Astrocyte (in vitro differentiated cells and primary cell): Measurements from ENCODE around the gene HNRNPK. TPM values are rescaled to one million over a fixed set of nuclear protein-coding genes. Genes with fewer than 3 reads are reported as not detected.

Experiments
- DNase-seq: peaks from one replicate; pipeline ENCODE4 v3.0.0-alpha.2; 2010; ENCODE audit warnings: low read depth
- FAIRE-seq: peaks from 2 replicates; lab custom pipeline; 2011; peaks lifted over from hg19 to GRCh38; lab: Jason Lieb, UNC
- H2AFZ ChIP-seq: 2 replicates; pipeline ENCODE4 v1.6.0; 2012; ENCODE audit warnings: low read depth, low read length, inconsistent platforms
- H3K27ac ChIP-seq: 2 replicates; pipeline ENCODE4 v1.5.1; 2011; ENCODE audit warnings: low read depth, low read length, inconsistent platforms
- H3K27me3 ChIP-seq: 2 replicates; pipeline ENCODE4 v1.6.0; 2011; ENCODE audit warnings: low read length, inconsistent platforms; ENCODE audit not compliant: insufficient read depth
- H3K36me3 ChIP-seq: 2 replicates; pipeline ENCODE4 v1.5.1; 2011; ENCODE audit warnings: low read length, inconsistent platforms; ENCODE audit not compliant: insufficient read depth
- H3K4me1 ChIP-seq: 2 replicates; pipeline ENCODE4 v1.5.1; 2011; ENCODE audit warnings: low read length, inconsistent platforms; ENCODE audit not compliant: insufficient read depth
- H3K4me2 ChIP-seq: 2 replicates; pipeline ENCODE4 v1.6.0; 2012; ENCODE audit warnings: low read length, inconsistent platforms
- H3K4me3 ChIP-seq: 2 replicates; pipeline ENCODE4 v1.5.1; 2011; ENCODE audit warnings: low read depth, mild to moderate bottlenecking, low read length, inconsistent platforms; ENCODE audit not compliant: insufficient read depth
- H3K79me2 ChIP-seq: 2 replicates; pipeline ENCODE4 v1.6.0; 2012; ENCODE audit warnings: mild to moderate bottlenecking, low read length, inconsistent platforms; ENCODE audit not compliant: insufficient read depth
- H3K9ac ChIP-seq: 2 replicates; pipeline ENCODE4 v1.6.0; 2012; ENCODE audit warnings: mild to moderate bottlenecking, low read length, inconsistent platforms
- H3K9me3 ChIP-seq: 2 replicates; pipeline ENCODE4 v1.5.1; 2012; ENCODE audit warnings: low read depth, mild to moderate bottlenecking, low read length, inconsistent platforms; ENCODE audit not compliant: insufficient read depth
- H4K20me1 ChIP-seq: 2 replicates; pipeline ENCODE4 v1.6.0; 2012; ENCODE audit warnings: low read length, inconsistent platforms; ENCODE audit not compliant: insufficient read depth
- H3K27ac Mint-ChIP-seq: one replicate; pipeline ENCODE4 v1.8.0; 2021; ENCODE audit warnings: mild to moderate bottlenecking, mixed read lengths; ENCODE audit not compliant: unreplicated experiment
- H3K27me3 Mint-ChIP-seq: one replicate; pipeline ENCODE4 v1.8.0; 2021; ENCODE audit warnings: low read depth, mixed read lengths; ENCODE audit not compliant: unreplicated experiment
- H3K36me3 Mint-ChIP-seq: one replicate; pipeline ENCODE4 v1.8.0; 2021; ENCODE audit warnings: low read depth, mixed read lengths; ENCODE audit not compliant: unreplicated experiment
- H3K4me1 Mint-ChIP-seq: one replicate; pipeline ENCODE4 v1.8.0; 2021; ENCODE audit warnings: low read depth, mixed read lengths; ENCODE audit not compliant: unreplicated experiment
- H3K4me3 Mint-ChIP-seq: one replicate; pipeline ENCODE4 v1.8.0; 2021; ENCODE audit warnings: mild to moderate bottlenecking, moderate library complexity, mixed read lengths; ENCODE audit not compliant: unreplicated experiment
- H3K9me3 Mint-ChIP-seq: one replicate; pipeline ENCODE4 v1.8.0; 2021; ENCODE audit warnings: mild to moderate bottlenecking, mixed read lengths; ENCODE audit not compliant: unreplicated experiment
- CTCF ChIP-seq: IDR thresholded peaks from 2 replicates; pipeline ENCODE4 v1.5.1; 2011; ENCODE audit warnings: low read depth, mild to moderate bottlenecking, inconsistent platforms, low read length, moderate library complexity; ENCODE audit not compliant: insufficient read depth
- EZH2 ChIP-seq: IDR thresholded peaks from 2 replicates; pipeline ENCODE4 v1.6.1; 2012; ENCODE audit warnings: mild to moderate bottlenecking, low read length, inconsistent platforms; ENCODE audit not compliant: insufficient read depth
- total RNA-seq: library from RNA; stranded (reverse); gene quantifications from 2 replicates; pipeline ENCODE4 v1.2.1, GENCODE V29; 2021

The HNRNPK gene
- total RNA-seq, 1 donor from 2014 or later = 511 TPM

GRCh38 chr9:83981126-83981871 lies 1.3 kb upstream of the HNRNPK start:
- TF ChIP-seq EZH2 = no peak
- peak; percentile 32 for DNase-seq
- Histone ChIP-seq H3K36me3 (peaks cover 15% of the 10 kb centered on the region), H3K9me3 (no peaks in the 10 kb centered on the region), H3K9ac (peak overlapping the region; percentile 100), H4K20me1 (peaks cover 31% of the 10 kb centered on the region), H2AFZ (peak overlapping the region; percentile 89), H3K79me2 (peaks cover 95% of the 10 kb centered on the region), H3K4me3 (peak overlapping the region; percentile 100), H3K27ac (peak overlapping the region; percentile 100), H3K4me1 (no peaks in the 10 kb centered on the region), H3K27me3 (no peaks in the 10 kb centered on the region), H3K4me2 (peak overlapping the region; percentile 91)
- Mint-ChIP-seq H3K4me1 (peaks cover 2% of the 10 kb centered on the region), H3K4me3 (peak overlapping the region; percentile 100), H3K27ac (peak overlapping the region; percentile 50), H3K36me3 (peaks cover 6% of the 10 kb centered on the region), H3K27me3 (no peaks in the 10 kb centered on the region), H3K9me3 (no peaks in the 10 kb centered on the region)
- FAIRE-seq = no peak

- TF ChIP-seq CTCF (no peak), EZH2 (no peak)
- H3K9ac ChIP-seq = peak within 1 kb of the TSS; percentile 100
- peaks cover 23% of the 10 kb centered on the region for H3K36me3 ChIP-seq
- Mint-ChIP-seq H3K36me3 (peaks cover 6% of the 10 kb centered on the region), H3K27me3 (no peaks in the 10 kb centered on the region), H3K27ac (peak within 1 kb of the TSS; percentile 100), H3K9me3 (no peaks in the 10 kb centered on the region), H3K4me1 (peaks cover 6% of the 10 kb centered on the region), H3K4me3 (peak within 1 kb of the TSS; percentile 100)
- H3K9me3 ChIP-seq = no peaks in the 10 kb centered on the region
- H3K4me2 ChIP-seq = peak within 1 kb of the TSS; percentile 91
- peak within 1 kb of the TSS; percentile 100 for H3K4me3 ChIP-seq
- H2AFZ ChIP-seq = peak within 1 kb of the TSS; percentile 89
- no peaks in the 10 kb centered on the region for H3K4me1 ChIP-seq
- peak; percentile 87 for DNase-seq
- no peak for FAIRE-seq
- peaks cover 96% of the 10 kb centered on the region for H3K79me2 ChIP-seq
- peak within 1 kb of the TSS; percentile 100 for H3K27ac ChIP-seq
- H4K20me1 ChIP-seq = peaks cover 39% of the 10 kb centered on the region
- no peaks in the 10 kb centered on the region for H3K27me3 ChIP-seq
Observed at GRCh38 chr9:83980395-83981125, 545 bp upstream of the HNRNPK start, which contains the start of gene RMI1. TSS of gene RMI1 (plus strand) at chr9:83980805. CDS start at chr9:84000987, 20,182 bp downstream.

GRCh38 chr9:83978992-83979811 lies 813 bp downstream of the HNRNPK start:
- Histone ChIP-seq H3K4me2 (peak overlapping the region; percentile 91), H3K36me3 (peaks cover 36% of the 10 kb centered on the region), H3K79me2 (peaks cover 97% of the 10 kb centered on the region), H3K9me3 (no peaks in the 10 kb centered on the region), H3K27me3 (no peaks in the 10 kb centered on the region), H3K4me1 (no peaks in the 10 kb centered on the region), H3K4me3 (peak overlapping the region; percentile 100), H3K9ac (peak overlapping the region; percentile 100), H4K20me1 (peaks cover 52% of the 10 kb centered on the region), H2AFZ (peak overlapping the region; percentile 72), H3K27ac (peak overlapping the region; percentile 100)
- Mint-ChIP-seq H3K9me3 (no peaks in the 10 kb centered on the region), H3K27me3 (no peaks in the 10 kb centered on the region), H3K27ac (peak overlapping the region; percentile 100), H3K36me3 (peaks cover 15% of the 10 kb centered on the region), H3K4me3 (peak overlapping the region; percentile 100), H3K4me1 (peaks cover 18% of the 10 kb centered on the region)
- TF ChIP-seq EZH2 (no peak), CTCF (no peak)
- DNase-seq (peak; percentile 61), FAIRE-seq (no peak)
